ENCODE results near the gene CLCNKB. TPM values are rescaled to one million over a fixed set of nuclear protein-coding genes. Genes with fewer than 3 reads are reported as not detected.
"Not testable (repeated sequence)": the region's sequence is repeated elsewhere in the genome, so short reads cannot be mapped to it uniquely, and the experiment has no call there.

Gene CLCNKB
- total and polyA plus RNA-seq, 7 donors = 0.04 to 0.71 (median 0.30) TPM; not detected in 3

- no peak for DNase-seq
- H3K9me3 ChIP-seq = no peaks in the 10 kb centered on the region
- intact Hi-C loops (cut with DNase I) = no loop called here
- WGBS, 2 donors = 68 to 77% methylated on average over 7 of the region's 7 CpGs
- H3K4me3 ChIP-seq = no peak overlapping the region
- H3K27me3 ChIP-seq = no peaks in the 10 kb centered on the region
- H3K36me3 ChIP-seq = no peaks in the 10 kb centered on the region
- no peak overlapping the region for H3K27ac ChIP-seq
- peaks cover 6 to 51% (median 42%) of the 10 kb centered on the region in 4 donors for H3K4me1 ChIP-seq
- no peak for TF ChIP-seq POLR2AphosphoS5 (IDR thresholded peaks at IDR 0.05)
Measured at GRCh38 chr1:16023050-16023653, 20.4 kb upstream of the CLCNKB start.

GRCh38 chr1:16026302-16026701 is 17.3 kb upstream of the CLCNKB start:
- H3K36me3 ChIP-seq; intact Hi-C loops (cut with DNase I); H3K27me3 ChIP-seq; H3K9me3 ChIP-seq; DNase-seq: not testable (repeated sequence)
- peaks cover 3 to 22% (median 17%) of the 10 kb centered on the region in 4 donors for H3K4me1 ChIP-seq
- H3K4me3 ChIP-seq = peak overlapping the region in 3 of 4 donors; percentile 16 to 45 (median 36)
- WGBS, 2 donors = 22 to 30% methylated on average over 9 of the region's 10 CpGs
- peak overlapping the region in 3 of 4 donors; percentile 4 to 65 (median 47) for H3K27ac ChIP-seq

GRCh38 chr1:16026723-16027484 is 16.7 kb upstream of the CLCNKB start:
- peak overlapping the region; percentile 6 to 45 (median 26) for H3K4me3 ChIP-seq
- H3K27ac ChIP-seq = peak overlapping the region in 3 of 4 donors; percentile 47 to 65 (median 55)
- TF ChIP-seq EP300 (IDR thresholded peaks at IDR 0.05) = no peak
- TF ChIP-seq POLR2AphosphoS5 (IDR thresholded peaks at IDR 0.05) = peak in 2 of 4 donors; percentile 16 to 24
- 8 to 12% methylated on average over 33 of the region's 33 CpGs for WGBS, 2 donors
- DNase-seq = no peak
- no peaks in the 10 kb centered on the region for H3K36me3 ChIP-seq
- no peaks in the 10 kb centered on the region for H3K27me3 ChIP-seq
- intact Hi-C loops (cut with DNase I) = no loop called here
- H3K9me3 ChIP-seq = no peaks in the 10 kb centered on the region
- H3K4me1 ChIP-seq = peaks cover 3 to 16% (median 12%) of the 10 kb centered on the region in 4 donors

- TF ChIP-seq CTCF (IDR thresholded peaks at IDR 0.05) (no peak), EP300 (IDR thresholded peaks at IDR 0.05) (no peak), POLR2AphosphoS5 (IDR thresholded peaks at IDR 0.05) (no peak), POLR2A (IDR thresholded peaks at IDR 0.05) (no peak)
- 40 to 63% methylated on average over 19 of the region's 19 CpGs for WGBS, 2 donors
- H3K4me1 ChIP-seq = peaks cover 3 to 23% (median 18%) of the 10 kb centered on the region in 4 donors
- no peaks in the 10 kb centered on the region for H3K27me3 ChIP-seq
- DNase-seq = no peak
- no peak overlapping the region for H3K27ac ChIP-seq
- no peaks in the 10 kb centered on the region for H3K36me3 ChIP-seq
- H3K9me3 ChIP-seq = no peaks in the 10 kb centered on the region
- intact Hi-C loops (cut with DNase I) = no loop called here
- H3K4me3 ChIP-seq = no peak overlapping the region
Measured at GRCh38 chr1:16028237-16029002, 15.2 kb upstream of the CLCNKB start.

- WGBS, 2 donors = 65 to 80% methylated on average over 13 of the region's 13 CpGs
- H3K36me3 ChIP-seq; DNase-seq; H3K9me3 ChIP-seq; intact Hi-C loops (cut with DNase I); H3K27ac ChIP-seq; H3K4me3 ChIP-seq; H3K27me3 ChIP-seq: not testable (repeated sequence)
- peaks cover 3 to 23% (median 18%) of the 10 kb centered on the region in 4 donors for H3K4me1 ChIP-seq
Measured at GRCh38 chr1:16029003-16029268, 14.6 kb upstream of the CLCNKB start.

- Histone ChIP-seq H3K27me3 (no peaks in the 10 kb centered on the region), H3K4me3 (no peak overlapping the region), H3K4me1 (peaks cover 3 to 23% (median 18%) of the 10 kb centered on the region in 4 donors), H3K36me3 (no peaks in the 10 kb centered on the region), H3K9me3 (no peaks in the 10 kb centered on the region), H3K27ac (no peak overlapping the region)
- intact Hi-C loops (cut with DNase I) = no loop called here
- no peak for TF ChIP-seq EP300 (IDR thresholded peaks at IDR 0.05)
- no peak for TF ChIP-seq CTCF (IDR thresholded peaks at IDR 0.05)
- TF ChIP-seq POLR2A (IDR thresholded peaks at IDR 0.05) = no peak
- no peak for TF ChIP-seq POLR2AphosphoS5 (IDR thresholded peaks at IDR 0.05)
- DNase-seq = no peak
- WGBS, 2 donors = 94% methylated on average over 1 of the region's 1 CpG
Measured at GRCh38 chr1:16029288-16029687, 14.3 kb upstream of the CLCNKB start.

All from sigmoid colon (tissue), 7 donors.